RWPE2 (cell line): ENCODE data around the gene CUBN.

Experiments
- ATAC-seq: fragments of 200-7000 bp; cut with Tn5 transposase; 3 replicates; pipeline ENCODE4 v1.9.1; 2021; ENCODE audit warnings: low read depth
- DNase-seq: peaks from one replicate; pipeline ENCODE4 v3.0.0-alpha.2; 2020; ENCODE audit warnings: low spot score
- H3K27ac ChIP-seq: fragments of 450-650 bp; 2 replicates; pipeline ENCODE4 v1.5.1; 2017; ENCODE audit warnings: mild to moderate bottlenecking; ENCODE audit not compliant: poor library complexity, severe bottlenecking
- H3K27me3 ChIP-seq: fragments of 250-450 bp; sonication (Bioruptor Pico); 2 replicates; pipeline ENCODE4 v1.5.1; 2021; ENCODE audit warnings: mild to moderate bottlenecking, moderate library complexity; ENCODE audit not compliant: insufficient read depth, poor library complexity, severe bottlenecking
- H3K36me3 ChIP-seq: fragments of 250-450 bp; sonication (Bioruptor Pico); 2 replicates; pipeline ENCODE4 v1.5.1; 2020; ENCODE audit warnings: low read depth, mild to moderate bottlenecking, moderate library complexity
- H3K4me1 ChIP-seq: fragments of 250-450 bp; sonication (Bioruptor Pico); 2 replicates; pipeline ENCODE4 v1.5.1; 2021; ENCODE audit warnings: mild to moderate bottlenecking, moderate library complexity; ENCODE audit not compliant: insufficient read depth, poor library complexity, severe bottlenecking
- H3K4me3 ChIP-seq: fragments of 250-450 bp; sonication (Bioruptor Pico); 2 replicates; pipeline ENCODE4 v1.5.1; 2021; ENCODE audit warnings: mild to moderate bottlenecking, moderate library complexity; ENCODE audit not compliant: severe bottlenecking
- H3K9me3 ChIP-seq: fragments of 250-450 bp; sonication (Bioruptor Pico); 2 replicates; pipeline ENCODE4 v1.5.1; 2021; ENCODE audit warnings: mild to moderate bottlenecking, moderate library complexity; ENCODE audit not compliant: severe bottlenecking
- CTCF ChIP-seq: fragments of 450-650 bp; IDR thresholded peaks from one replicate; pipeline ENCODE4 v1.5.1; 2017; ENCODE audit warnings: mild to moderate bottlenecking, moderate library complexity; ENCODE audit not compliant: poor library complexity, severe bottlenecking

CUBN gene

GRCh38 chr10:16904639-16905061 is 225.0 kb downstream of the CUBN start:
- Histone ChIP-seq H3K9me3 (no peaks in the 10 kb centered on the region), H3K4me1 (no peaks in the 10 kb centered on the region), H3K27ac (no peak overlapping the region), H3K4me3 (no peak overlapping the region), H3K36me3 (no peaks in the 10 kb centered on the region), H3K27me3 (no peaks in the 10 kb centered on the region)
- TF ChIP-seq CTCF = no peak
- no peak for ATAC-seq
- no peak for DNase-seq

DNA sequence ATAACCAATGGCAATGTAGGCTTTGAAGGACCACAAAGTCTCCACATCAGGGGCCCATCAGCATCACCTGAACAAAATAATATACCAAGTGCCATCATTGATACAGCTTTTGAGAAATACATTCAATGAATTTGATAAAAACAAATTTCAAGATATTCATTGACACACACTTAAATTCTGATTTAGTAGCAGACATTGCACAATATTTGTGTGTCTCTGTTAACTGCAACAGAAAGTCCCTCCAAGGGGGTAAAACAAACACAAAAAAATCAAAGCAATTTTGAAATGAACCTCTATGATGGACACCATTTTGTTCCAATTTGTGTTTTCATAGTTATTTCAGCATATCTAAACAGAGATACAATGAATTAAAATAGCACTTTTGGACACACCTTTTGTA is 225.6 kb downstream of the CUBN start:
- TF ChIP-seq CTCF = no peak
- Histone ChIP-seq H3K4me1 (no peaks in the 10 kb centered on the region), H3K9me3 (no peaks in the 10 kb centered on the region), H3K36me3 (no peaks in the 10 kb centered on the region), H3K27ac (no peak overlapping the region), H3K4me3 (no peak overlapping the region), H3K27me3 (no peaks in the 10 kb centered on the region)
- no peak for DNase-seq
- no peak for ATAC-seq

- TF ChIP-seq CTCF = no peak
- no peak overlapping the region for H3K4me3 ChIP-seq
- ATAC-seq (no peak), DNase-seq (no peak)
- H3K27me3 ChIP-seq = no peaks in the 10 kb centered on the region
- no peak overlapping the region for H3K27ac ChIP-seq
- H3K36me3 ChIP-seq = no peaks in the 10 kb centered on the region
- H3K9me3 ChIP-seq = no peaks in the 10 kb centered on the region
- H3K4me1 ChIP-seq = no peaks in the 10 kb centered on the region
These were observed 227.0 kb downstream of the CUBN start for GRCh38 chr10:16902606-16903005.

GRCh38 chr10:16901106-16901505 is 228.5 kb downstream of the CUBN start:
- ATAC-seq (no peak), DNase-seq (no peak)
- H3K27me3 ChIP-seq = no peaks in the 10 kb centered on the region
- no peaks in the 10 kb centered on the region for H3K36me3 ChIP-seq
- no peak overlapping the region for H3K27ac ChIP-seq
- TF ChIP-seq CTCF = no peak
- no peak overlapping the region for H3K4me3 ChIP-seq
- no peaks in the 10 kb centered on the region for H3K9me3 ChIP-seq
- H3K4me1 ChIP-seq = no peaks in the 10 kb centered on the region

GRCh38 chr10:16896993-16897392 is 232.6 kb downstream of the CUBN start:
- Histone ChIP-seq H3K4me3 (no peak overlapping the region), H3K4me1 (peaks cover 12% of the 10 kb centered on the region), H3K27me3 (no peaks in the 10 kb centered on the region), H3K27ac (no peak overlapping the region), H3K36me3 (no peaks in the 10 kb centered on the region), H3K9me3 (no peaks in the 10 kb centered on the region)
- no peak for DNase-seq
- no peak for TF ChIP-seq CTCF
- no peak for ATAC-seq
